Measurements from ENCODE around the gene HGFAC.

The HGFAC gene

GRCh38 chr4:3478446-3479357 is 36.9 kb downstream of the HGFAC start:
- no peak for TF ChIP-seq CTCF (IDR thresholded peaks at IDR 0.05; ENCODE audit: low read depth, low read length, poor library complexity, severe bottlenecking)
- no peak for TF ChIP-seq EZH2phosphoT487 (IDR thresholded peaks at IDR 0.05; ENCODE audit: borderline replicate concordance, low read length)
- H4K20me1 ChIP-seq (ENCODE audit: control insufficient read depth, insufficient read depth, low read depth, low read length): no peaks in the 10 kb centered on the region
- no peak overlapping the region for H3K4me2 ChIP-seq (ENCODE audit: low read length)
- no peaks in the 10 kb centered on the region for H3K79me2 ChIP-seq (ENCODE audit: control insufficient read depth, low read length)
- H3K9me2 ChIP-seq (replicated peaks; ENCODE audit: control insufficient read depth, low read length): no peaks in the 10 kb centered on the region
- peaks cover 21% of the 10 kb centered on the region for H3K27me3 ChIP-seq (ENCODE audit: control insufficient read depth, low read length)
- H3K9me3 ChIP-seq (ENCODE audit: control insufficient read depth, insufficient read depth, low read length): no peaks in the 10 kb centered on the region
- no peaks in the 10 kb centered on the region for H3K4me1 ChIP-seq (ENCODE audit: control insufficient read depth, low read length)
- H3K36me3 ChIP-seq (ENCODE audit: control insufficient read depth, low read length): no peaks in the 10 kb centered on the region
- no peak overlapping the region for H3K27ac ChIP-seq (ENCODE audit: low read depth, low read length)
- no peak overlapping the region for H3K4me3 ChIP-seq (ENCODE audit: low read length)
- no peaks in the 10 kb centered on the region for H3F3A ChIP-seq (ENCODE audit: control insufficient read depth, insufficient read depth)

- no peak overlapping the region for H3K4me2 ChIP-seq (ENCODE audit: low read length)
- H3K9me3 ChIP-seq (ENCODE audit: control insufficient read depth, insufficient read depth, low read length): no peaks in the 10 kb centered on the region
- H3K27ac ChIP-seq (ENCODE audit: low read depth, low read length): no peak overlapping the region
- H3K4me1 ChIP-seq (ENCODE audit: control insufficient read depth, low read length): peaks cover 8% of the 10 kb centered on the region
- H3K79me2 ChIP-seq (ENCODE audit: control insufficient read depth, low read length): no peaks in the 10 kb centered on the region
- H3K9me2 ChIP-seq (replicated peaks; ENCODE audit: control insufficient read depth, low read length): no peaks in the 10 kb centered on the region
- H3K36me3 ChIP-seq (ENCODE audit: control insufficient read depth, low read length): no peaks in the 10 kb centered on the region
- no peaks in the 10 kb centered on the region for H3F3A ChIP-seq (ENCODE audit: control insufficient read depth, insufficient read depth)
- H4K20me1 ChIP-seq (ENCODE audit: control insufficient read depth, insufficient read depth, low read depth, low read length): no peaks in the 10 kb centered on the region
- TF ChIP-seq EZH2phosphoT487 (IDR thresholded peaks at IDR 0.05; ENCODE audit: borderline replicate concordance, low read length) (no peak), CTCF (IDR thresholded peaks at IDR 0.05; ENCODE audit: low read depth, low read length, poor library complexity, severe bottlenecking) (no peak)
- H3K27me3 ChIP-seq (ENCODE audit: control insufficient read depth, low read length): peaks cover 29% of the 10 kb centered on the region
- H3K4me3 ChIP-seq (ENCODE audit: low read length): no peak overlapping the region
Measured at GRCh38 chr4:3479358-3480101, 37.8 kb downstream of the HGFAC start.

GRCh38 chr4:3480528-3481112 is 38.9 kb downstream of the HGFAC start:
- no peak overlapping the region for H3K4me3 ChIP-seq (ENCODE audit: low read length)
- no peak overlapping the region for H3K27ac ChIP-seq (ENCODE audit: low read depth, low read length)
- H3K36me3 ChIP-seq (ENCODE audit: control insufficient read depth, low read length): no peaks in the 10 kb centered on the region
- TF ChIP-seq CTCF (IDR thresholded peaks at IDR 0.05; ENCODE audit: low read depth, low read length, poor library complexity, severe bottlenecking) (peak; percentile 95), EZH2phosphoT487 (IDR thresholded peaks at IDR 0.05; ENCODE audit: borderline replicate concordance, low read length) (no peak)
- H3F3A ChIP-seq (ENCODE audit: control insufficient read depth, insufficient read depth): no peaks in the 10 kb centered on the region
- H4K20me1 ChIP-seq (ENCODE audit: control insufficient read depth, insufficient read depth, low read depth, low read length): no peaks in the 10 kb centered on the region
- peaks cover 19% of the 10 kb centered on the region for H3K4me1 ChIP-seq (ENCODE audit: control insufficient read depth, low read length)
- H3K9me3 ChIP-seq (ENCODE audit: control insufficient read depth, insufficient read depth, low read length): no peaks in the 10 kb centered on the region
- peaks cover 40% of the 10 kb centered on the region for H3K27me3 ChIP-seq (ENCODE audit: control insufficient read depth, low read length)
- no peaks in the 10 kb centered on the region for H3K79me2 ChIP-seq (ENCODE audit: control insufficient read depth, low read length)
- no peaks in the 10 kb centered on the region for H3K9me2 ChIP-seq (replicated peaks; ENCODE audit: control insufficient read depth, low read length)
- H3K4me2 ChIP-seq (ENCODE audit: low read length): no peak overlapping the region
